ENCODE results near the gene SDF2L1.
"Not testable (repeated sequence)": the region's sequence is repeated elsewhere in the genome, so short reads cannot be mapped to it uniquely, and the experiment has no call there.

Gene SDF2L1, protein sequence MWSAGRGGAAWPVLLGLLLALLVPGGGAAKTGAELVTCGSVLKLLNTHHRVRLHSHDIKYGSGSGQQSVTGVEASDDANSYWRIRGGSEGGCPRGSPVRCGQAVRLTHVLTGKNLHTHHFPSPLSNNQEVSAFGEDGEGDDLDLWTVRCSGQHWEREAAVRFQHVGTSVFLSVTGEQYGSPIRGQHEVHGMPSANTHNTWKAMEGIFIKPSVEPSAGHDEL

GRCh38 chr22:21641789-21642583 is at the start of gene SDF2L1:
Gene SDF2L1 (plus strand): TSS chr22:21642302. CDS start chr22:21642337, 35 bp downstream.
- ATAC-seq, result peak; percentile 98
- peak; percentile 98 for DNase-seq

- ATAC-seq (no peak), DNase-seq (no peak)
Observed at GRCh38 chr22:21592422-21592821, 49.7 kb upstream of the SDF2L1 start.

DNA sequence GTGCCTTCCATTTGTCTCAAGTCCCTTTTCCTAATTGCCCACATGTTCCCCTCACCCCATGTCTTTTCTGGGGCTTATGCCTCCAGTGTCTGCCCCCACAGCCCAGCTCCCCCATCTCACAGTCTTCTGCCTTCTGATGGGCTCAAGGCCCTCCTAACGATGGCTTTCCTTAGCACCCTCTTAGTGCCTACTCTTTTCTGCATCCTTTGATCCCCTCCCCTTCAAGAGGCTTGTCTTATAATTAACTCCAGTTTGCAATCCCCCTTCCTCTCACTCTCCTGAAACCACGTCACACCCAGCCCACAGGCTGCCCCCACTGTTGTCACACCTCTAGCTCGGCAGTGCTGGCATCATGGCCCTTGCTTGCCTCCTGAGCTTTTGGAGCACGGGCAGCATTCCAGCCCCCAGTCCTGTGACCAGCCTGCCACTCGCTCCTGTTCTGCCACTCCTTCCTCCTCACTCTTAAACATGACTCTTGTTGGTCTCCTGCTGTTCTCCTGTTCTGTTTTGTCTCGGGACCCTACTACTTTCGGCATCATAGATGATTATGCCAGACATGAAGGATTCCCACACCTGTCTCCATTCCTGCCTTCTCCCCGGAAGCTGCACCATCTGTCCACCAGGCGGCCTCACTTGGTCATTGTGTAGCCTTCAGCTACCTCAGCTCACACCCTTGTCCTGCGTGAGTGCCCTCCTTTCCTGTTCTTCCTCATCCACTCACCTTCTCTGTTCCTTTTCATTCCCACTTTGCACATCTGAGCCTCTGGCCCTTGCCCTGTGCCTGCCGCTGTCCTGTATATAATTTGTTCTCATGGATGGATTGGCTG is 48.5 kb upstream of the SDF2L1 start:
- DNase-seq, result no peak
- ATAC-seq, result no peak

DNA sequence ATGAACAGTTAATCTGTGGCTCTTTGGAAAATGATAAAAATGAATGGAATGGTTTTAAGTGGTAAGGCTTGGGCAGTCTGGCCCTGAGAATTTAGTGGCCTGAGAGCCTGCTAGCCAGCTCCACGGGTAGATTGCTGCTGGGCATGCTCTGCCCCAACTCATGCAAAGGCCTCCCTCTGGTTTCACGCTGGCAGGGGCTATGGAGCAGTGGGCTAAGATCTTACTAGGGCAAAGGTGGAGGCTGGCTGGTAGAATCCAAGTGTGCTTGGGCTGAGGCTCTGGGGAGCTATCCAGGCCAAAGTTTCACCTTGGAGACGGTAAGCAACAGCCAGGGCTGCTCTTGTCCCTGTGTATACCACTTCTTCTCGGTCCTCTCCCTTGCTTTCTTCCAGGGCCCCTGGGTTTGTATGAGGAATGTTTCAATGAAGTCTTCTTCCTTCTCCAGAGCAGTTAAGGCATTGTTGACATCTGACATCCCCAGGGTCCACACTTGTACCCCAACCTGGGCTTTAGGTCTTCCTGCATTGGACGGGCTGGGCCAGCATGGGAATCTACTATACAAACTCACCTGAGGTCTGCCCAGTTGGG is 47.1 kb upstream of the SDF2L1 start:
- DNase-seq, result no peak
- ATAC-seq, result no peak

GRCh38 chr22:21596356-21597135 is 45.6 kb upstream of the SDF2L1 start:
- not testable (repeated sequence) for ATAC-seq, DNase-seq

DNA sequence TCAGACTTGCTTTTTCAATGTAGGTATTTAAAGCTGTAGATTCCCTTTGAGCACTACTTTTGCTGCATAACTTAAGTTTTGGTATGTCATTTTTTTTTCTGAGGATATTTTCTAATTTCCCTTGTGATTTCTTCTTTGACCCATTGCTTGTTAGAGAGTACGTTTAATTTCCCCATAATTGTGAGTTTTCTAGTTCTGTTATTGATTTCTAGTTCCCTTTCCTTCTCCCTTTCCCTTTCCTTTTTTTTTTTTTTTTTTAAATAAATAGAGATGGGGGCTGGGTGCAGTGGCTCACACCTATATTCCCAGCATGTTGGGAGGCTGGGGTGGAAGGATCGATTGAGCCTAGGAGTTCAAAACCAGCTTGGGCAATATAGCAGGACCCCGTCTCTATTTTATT is 43.8 kb upstream of the SDF2L1 start:
- ATAC-seq, result no peak
- no peak for DNase-seq

- ATAC-seq (no peak), DNase-seq (no peak)
Observed at GRCh38 chr22:21599053-21599893, 42.8 kb upstream of the SDF2L1 start.

- ATAC-seq (no peak), DNase-seq (no peak)
Observed at GRCh38 chr22:21602579-21602978, 39.5 kb upstream of the SDF2L1 start.

DNA sequence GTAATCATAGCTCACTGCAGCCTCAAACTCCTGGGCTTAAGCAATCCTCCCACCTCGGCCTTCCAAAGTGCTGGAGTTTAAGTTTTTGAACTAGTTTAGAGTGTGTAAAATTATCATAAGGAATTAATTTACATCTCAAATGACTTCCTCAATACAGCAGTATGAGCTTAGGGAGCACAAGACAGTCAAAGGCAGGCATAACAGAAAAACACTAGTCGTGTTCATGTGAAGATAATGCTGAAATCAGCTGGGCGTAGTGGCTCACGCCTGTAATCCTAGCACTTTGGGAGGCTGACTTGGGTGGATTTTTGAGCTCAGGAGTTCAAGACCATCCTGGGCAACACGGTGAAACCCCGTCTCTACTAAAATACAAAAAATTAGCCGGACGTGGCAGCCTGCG is 38.1 kb upstream of the SDF2L1 start:
- no peak for DNase-seq
- ATAC-seq, result no peak

GRCh38 chr22:21605887-21606564 is 36.1 kb upstream of the SDF2L1 start:
- no peak for DNase-seq
- no peak for ATAC-seq

DNA sequence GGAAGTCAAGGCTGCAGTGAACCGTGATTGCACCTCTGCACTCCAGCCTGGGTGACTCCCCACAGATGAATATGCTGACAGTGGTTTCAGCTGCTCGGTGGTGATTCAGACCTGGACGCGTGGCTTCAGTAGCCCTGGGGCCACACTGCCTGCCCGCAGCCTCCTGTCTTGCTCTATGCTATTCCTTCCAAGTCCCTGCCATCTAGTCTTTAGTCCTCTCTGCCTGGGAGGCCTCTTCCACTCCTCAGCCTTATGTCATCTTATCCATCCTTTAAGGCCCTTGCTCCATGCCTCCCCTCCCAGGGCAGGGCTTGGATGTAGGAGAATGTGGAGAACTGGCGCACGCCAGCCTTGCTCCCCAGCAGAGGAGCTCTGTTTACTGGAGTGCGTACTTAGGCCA is 35.3 kb upstream of the SDF2L1 start:
- ATAC-seq (no peak), DNase-seq (no peak)

GRCh38 chr22:21609556-21610157 is 32.4 kb upstream of the SDF2L1 start:
- not testable (repeated sequence) for ATAC-seq, DNase-seq

DNA sequence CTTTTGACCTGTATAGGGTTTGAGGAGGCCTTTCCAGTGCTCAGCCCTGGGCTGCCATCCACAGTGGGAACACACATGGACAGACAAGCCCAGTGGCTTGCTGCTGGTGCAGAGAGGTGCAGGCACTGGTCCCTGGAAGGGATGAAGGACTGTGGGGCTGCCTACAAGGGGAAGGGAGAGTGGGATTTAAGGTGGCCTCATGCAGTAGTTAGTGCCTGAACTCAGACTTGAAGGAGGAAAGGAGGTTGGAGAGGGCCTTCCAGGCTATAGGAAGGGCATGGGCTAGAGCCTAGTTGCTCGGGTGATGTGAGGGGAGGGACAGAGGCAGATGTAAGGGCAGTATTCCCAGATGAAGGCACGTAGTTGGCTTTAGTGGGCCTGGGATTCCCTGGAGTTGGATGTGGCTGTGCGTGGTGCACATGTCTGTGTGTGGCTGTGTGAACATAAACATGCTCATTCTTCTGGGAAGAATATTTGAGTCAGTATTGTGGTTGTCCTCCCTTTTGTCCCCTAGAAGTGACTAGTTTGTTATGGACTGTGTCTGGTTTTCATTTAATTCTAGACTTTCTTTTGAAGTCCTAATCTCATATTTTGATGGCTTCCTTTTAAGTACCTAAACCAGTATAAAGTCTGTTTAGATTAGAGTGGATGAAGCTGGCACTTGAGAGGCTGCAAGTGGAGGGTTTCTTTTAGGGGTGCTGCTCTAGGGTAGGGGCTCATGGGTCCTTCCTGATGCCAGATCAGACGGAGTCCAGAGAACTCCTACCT is 30.7 kb upstream of the SDF2L1 start:
- DNase-seq, result no peak
- no peak for ATAC-seq

- ATAC-seq (no peak), DNase-seq (no peak)
Observed at GRCh38 chr22:21612858-21613257, 29.2 kb upstream of the SDF2L1 start.

- no peak for ATAC-seq
- no peak for DNase-seq
Observed at GRCh38 chr22:21613553-21614233, 28.4 kb upstream of the SDF2L1 start.

- ATAC-seq, result no peak
Observed at GRCh38 chr22:21615731-21616130, 26.4 kb upstream of the SDF2L1 start.

GRCh38 chr22:21617337-21617736 is 24.8 kb upstream of the SDF2L1 start:
- DNase-seq, ATAC-seq: not testable (repeated sequence)

More at GRCh38 chr22:21615731-21616130, 26.4 kb upstream of the SDF2L1 start:
- no peak for DNase-seq

GRCh38 chr22:21621025-21621424 is 21.1 kb upstream of the SDF2L1 start:
- DNase-seq (no peak), ATAC-seq (no peak)
